Cerebellar nuclear complex (tissue), 1 donor: ENCODE results near the gene EIF4E2.
"Not testable (repeated sequence)": the region's sequence is repeated elsewhere in the genome, so short reads cannot be mapped to it uniquely, and the experiment has no call there.

Experiments
- DNase-seq, 2 experiments: peaks; one replicate each; lab custom pipeline; 2025; lab: John Stamatoyannopoulos, UW

EIF4E2 gene

GRCh38 chr2:232522623-232523401 lies 27.7 kb upstream of the EIF4E2 start:
- no peak for DNase-seq

GRCh38 chr2:232523402-232523681 lies 27.1 kb upstream of the EIF4E2 start:
- DNase-seq = no peak

- no peak for DNase-seq
These were observed 26.5 kb upstream of the EIF4E2 start for GRCh38 chr2:232523682-232524597.

GRCh38 chr2:232524771-232525170 lies 25.7 kb upstream of the EIF4E2 start:
- DNase-seq = no peak

- no peak for DNase-seq
These were observed 25.3 kb upstream of the EIF4E2 start for GRCh38 chr2:232525199-232525598.

GRCh38 chr2:232525791-232526371 lies 24.6 kb upstream of the EIF4E2 start, which contains the start of gene CHRND:
TSS of gene CHRND (plus strand) at chr2:232526160. CDS start at chr2:232526216, 56 bp downstream.
- DNase-seq = no peak

- no peak for DNase-seq
These were observed 24.0 kb upstream of the EIF4E2 start for GRCh38 chr2:232526372-232526941.

GRCh38 chr2:232527905-232528470 lies 22.5 kb upstream of the EIF4E2 start:
- DNase-seq = no peak

GRCh38 chr2:232528746-232529460 lies 21.6 kb upstream of the EIF4E2 start:
- no peak for DNase-seq

GRCh38 chr2:232529806-232530547 lies 20.5 kb upstream of the EIF4E2 start:
- DNase-seq = no peak

- no peak for DNase-seq
These were observed 19.7 kb upstream of the EIF4E2 start for GRCh38 chr2:232530626-232531260.

GRCh38 chr2:232532419-232532818 lies 18.1 kb upstream of the EIF4E2 start:
- no peak for DNase-seq

GRCh38 chr2:232532821-232533220 lies 17.7 kb upstream of the EIF4E2 start:
- DNase-seq = not testable (repeated sequence)

- DNase-seq = no peak
These were observed 16.4 kb upstream of the EIF4E2 start for GRCh38 chr2:232533944-232534710.

- DNase-seq = no peak
These were observed 15.4 kb upstream of the EIF4E2 start for GRCh38 chr2:232534940-232535651.

GRCh38 chr2:232535761-232536530 lies 14.5 kb upstream of the EIF4E2 start:
- no peak for DNase-seq

- no peak for DNase-seq
These were observed 13.4 kb upstream of the EIF4E2 start for GRCh38 chr2:232537079-232537478.

GRCh38 chr2:232537499-232537898 lies 13.0 kb upstream of the EIF4E2 start:
- DNase-seq = no peak
